Stomach smooth muscle (tissue), 2 donors: Measurements from ENCODE around the gene MED27.

Source experiments
- H3K27ac ChIP-seq: one replicate; pipeline ENCODE4 v1.7.0; 2013; ENCODE audit warnings: mild to moderate bottlenecking, low read length, inconsistent platforms
- H3K27me3 ChIP-seq, 2 donors: one replicate each; pipeline ENCODE4 v1.7.0; 2013; ENCODE audit warnings: low read length in 2 of 2; ENCODE audit not compliant: insufficient read depth in 2 of 2, control insufficient read depth in 1 of 2
- H3K36me3 ChIP-seq, 2 donors: one replicate each; pipeline ENCODE4 v1.7.0; 2013; ENCODE audit warnings: low read length in 2 of 2; ENCODE audit not compliant: control insufficient read depth in 2 of 2, insufficient read depth in 2 of 2
- H3K4me1 ChIP-seq: one replicate; pipeline ENCODE4 v1.7.0; 2013; ENCODE audit warnings: low read length; ENCODE audit not compliant: control insufficient read depth, insufficient read depth
- H3K4me3 ChIP-seq, 2 donors: one replicate each; pipeline ENCODE4 v1.7.0; 2013; ENCODE audit warnings: low read length in 2 of 2
- H3K9ac ChIP-seq, 2 donors: one replicate each; pipeline ENCODE4 v1.7.0; 2013; ENCODE audit warnings: low read length in 2 of 2, mild to moderate bottlenecking in 1 of 2
- H3K9me3 ChIP-seq, 2 donors: one replicate each; pipeline ENCODE4 v1.7.0; 2013; ENCODE audit warnings: low read length in 2 of 2; ENCODE audit not compliant: control insufficient read depth in 2 of 2
- donor health status: healthy.
- donor health status: Pancreatic carcinoma.

MED27 gene

DNA sequence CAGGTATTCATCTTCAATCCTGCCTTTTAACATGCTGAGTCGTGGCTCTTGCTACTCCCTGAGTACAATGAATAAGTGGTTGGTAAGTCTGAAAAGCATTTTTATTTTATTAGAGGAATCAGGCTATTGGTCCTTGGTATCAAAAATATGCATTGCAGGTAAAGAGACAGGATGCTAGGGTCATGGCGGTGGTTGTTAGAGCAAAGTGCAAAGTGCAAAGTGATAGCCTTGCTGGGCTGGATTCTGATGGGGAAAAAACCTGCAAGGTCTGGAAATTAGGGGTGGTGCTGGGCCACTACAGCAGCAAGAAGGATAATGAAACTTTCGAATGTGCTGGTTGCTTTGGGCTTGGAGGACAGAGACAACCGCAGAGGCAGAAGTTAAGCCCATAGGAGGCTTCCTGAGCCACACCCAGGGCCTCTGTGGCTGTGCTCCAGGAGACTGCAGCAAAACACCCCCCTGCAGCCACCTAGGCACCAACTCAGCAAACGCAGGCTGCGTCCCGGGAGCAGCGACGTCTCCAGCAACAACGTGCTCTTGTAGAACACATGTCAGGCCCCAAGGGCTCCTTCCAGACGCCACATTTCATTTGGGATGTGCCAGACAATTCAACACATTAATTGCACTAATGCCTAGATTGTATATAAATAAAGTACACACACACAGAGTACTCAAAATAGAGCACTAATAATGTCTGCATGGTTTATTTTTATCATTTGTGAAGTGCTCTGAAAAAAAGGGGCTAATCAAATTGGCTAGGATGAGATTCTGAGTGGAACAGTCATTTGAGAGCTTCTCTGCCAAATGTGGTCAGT is 190.0 kb downstream of the MED27 start:
- Histone ChIP-seq H3K27ac (no peak overlapping the region), H3K4me1 (peaks cover 14% of the 10 kb centered on the region), H3K27me3 (no peaks in the 10 kb centered on the region), H3K9me3 (no peaks in the 10 kb centered on the region), H3K9ac (no peak overlapping the region), H3K4me3 (no peak overlapping the region), H3K36me3 (peaks cover 13 to 15% of the 10 kb centered on the region in 2 donors)

DNA sequence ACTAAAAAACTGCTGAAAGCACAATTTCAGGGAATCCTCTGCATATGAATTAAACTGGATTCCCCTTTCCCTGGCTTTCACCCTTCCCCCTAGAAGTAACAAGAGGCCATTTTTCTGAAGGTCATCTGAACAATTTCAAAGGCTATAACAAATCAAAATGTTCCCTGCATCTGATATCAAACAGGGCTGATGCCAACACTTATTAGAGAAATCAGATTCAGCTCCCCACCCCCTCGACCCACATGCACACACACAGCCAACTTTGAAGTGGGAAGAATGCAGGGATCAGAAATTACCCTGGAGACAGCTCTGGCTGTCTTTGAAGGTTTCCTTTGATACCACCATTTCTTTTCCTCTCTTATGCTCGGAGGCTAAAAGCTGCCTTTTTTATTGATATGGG is 190.7 kb downstream of the MED27 start:
- H3K4me3 ChIP-seq: no peak overlapping the region
- H3K9me3 ChIP-seq: no peaks in the 10 kb centered on the region
- peaks cover 14% of the 10 kb centered on the region for H3K4me1 ChIP-seq
- H3K36me3 ChIP-seq: peaks cover 13 to 15% of the 10 kb centered on the region in 2 donors
- H3K27me3 ChIP-seq: no peaks in the 10 kb centered on the region
- no peak overlapping the region for H3K27ac ChIP-seq
- no peak overlapping the region for H3K9ac ChIP-seq

DNA sequence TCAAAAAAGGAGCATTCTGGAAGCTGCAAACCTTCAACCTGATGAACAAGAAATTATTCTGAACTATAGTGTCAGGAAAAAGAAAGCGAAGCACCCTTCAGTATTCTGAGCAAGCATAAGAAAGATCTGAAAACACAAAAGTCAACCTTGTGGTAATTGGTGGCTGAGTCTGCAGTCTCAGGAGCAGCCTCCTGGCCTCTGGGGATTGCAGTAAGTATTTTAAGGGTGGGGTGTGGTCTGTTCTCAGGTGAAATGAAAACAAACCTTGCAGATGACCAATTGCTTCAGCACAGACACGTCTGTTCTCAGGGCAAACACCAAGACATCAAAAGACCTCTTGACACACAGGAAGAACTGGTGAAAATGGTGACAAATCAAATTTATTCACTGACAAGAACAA is 192.0 kb downstream of the MED27 start:
- Histone ChIP-seq H3K9ac (no peak overlapping the region), H3K4me3 (no peak overlapping the region), H3K4me1 (peaks cover 14% of the 10 kb centered on the region), H3K27ac (no peak overlapping the region), H3K27me3 (no peaks in the 10 kb centered on the region), H3K36me3 (peaks cover 7 to 12% of the 10 kb centered on the region in 2 donors), H3K9me3 (no peaks in the 10 kb centered on the region)

DNA sequence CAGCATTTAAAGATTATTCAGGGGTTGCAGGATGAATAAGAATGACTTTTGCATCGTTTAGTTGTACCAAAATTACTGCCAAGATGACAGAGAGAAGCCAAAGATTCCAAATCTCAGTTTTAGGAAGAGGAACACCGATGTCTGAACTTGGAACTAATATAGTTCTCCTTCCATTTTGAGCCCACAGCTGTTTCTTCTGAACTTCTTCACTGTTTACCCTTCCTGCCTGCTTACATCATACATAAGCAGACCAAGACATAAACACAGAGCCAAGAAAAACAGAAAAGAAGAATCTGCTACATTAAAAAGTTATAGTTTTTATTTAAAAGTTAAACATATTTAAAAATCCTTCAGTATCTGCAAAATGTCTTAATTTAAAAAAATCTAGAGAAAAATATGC is 192.8 kb downstream of the MED27 start:
- no peak overlapping the region for H3K9ac ChIP-seq
- no peak overlapping the region for H3K4me3 ChIP-seq
- H3K9me3 ChIP-seq: no peaks in the 10 kb centered on the region
- peaks cover 5 to 7% of the 10 kb centered on the region in 2 donors for H3K36me3 ChIP-seq
- no peak overlapping the region for H3K27ac ChIP-seq
- peaks cover 14% of the 10 kb centered on the region for H3K4me1 ChIP-seq
- no peaks in the 10 kb centered on the region for H3K27me3 ChIP-seq

DNA sequence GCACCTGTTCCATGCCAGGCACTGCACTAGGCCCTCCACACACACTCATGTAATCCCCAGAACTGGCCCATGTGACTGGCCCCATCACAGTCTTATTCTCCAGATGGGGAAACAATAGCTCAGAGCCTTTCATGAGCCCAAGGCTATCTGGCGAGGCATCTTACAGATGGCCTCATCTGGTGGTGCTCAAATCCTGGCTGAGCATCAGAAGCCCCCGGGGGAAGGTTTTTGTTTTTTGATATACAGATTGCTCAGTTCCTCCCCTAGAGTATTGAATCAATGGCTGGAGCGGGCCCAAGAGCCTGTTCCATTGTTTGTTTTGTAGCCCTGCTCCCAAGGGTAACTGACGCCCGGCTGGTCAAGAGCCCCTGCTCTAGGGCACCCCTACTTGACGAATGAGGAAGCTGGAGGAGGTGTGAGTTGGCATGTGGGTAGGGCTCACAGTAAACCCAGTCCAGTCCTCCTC is 194.5 kb downstream of the MED27 start:
- H3K36me3 ChIP-seq: peaks cover 2 to 4% of the 10 kb centered on the region in 2 donors
- no peaks in the 10 kb centered on the region for H3K27me3 ChIP-seq
- no peak overlapping the region for H3K27ac ChIP-seq
- H3K4me3 ChIP-seq: no peak overlapping the region
- H3K9me3 ChIP-seq: no peaks in the 10 kb centered on the region
- H3K4me1 ChIP-seq: peaks cover 12% of the 10 kb centered on the region
- H3K9ac ChIP-seq: no peak overlapping the region

DNA sequence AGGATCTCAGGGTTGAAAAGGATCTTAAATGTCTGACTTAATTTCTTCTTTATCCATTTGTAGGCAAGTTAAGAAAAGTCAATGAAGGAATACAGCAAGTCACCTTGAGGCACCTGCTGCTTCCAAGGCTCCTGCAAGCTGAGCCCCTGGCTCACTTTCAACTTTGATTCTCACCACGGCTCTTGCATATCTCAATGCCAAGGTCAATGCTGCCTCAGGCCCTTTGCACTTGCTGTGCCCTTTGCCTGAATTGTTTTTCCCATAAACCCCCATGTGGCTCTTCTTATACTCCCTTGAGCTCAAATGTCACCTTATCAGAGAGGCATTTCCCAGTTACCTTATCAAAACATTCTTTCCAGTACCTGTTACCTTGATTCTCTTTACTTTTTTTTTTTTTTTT is 195.4 kb downstream of the MED27 start:
- Histone ChIP-seq H3K4me3 (no peak overlapping the region), H3K9ac (no peak overlapping the region), H3K9me3 (no peaks in the 10 kb centered on the region), H3K36me3 (peaks cover 4 to 5% of the 10 kb centered on the region in 2 donors), H3K27me3 (no peaks in the 10 kb centered on the region), H3K27ac (no peak overlapping the region), H3K4me1 (peaks cover 4% of the 10 kb centered on the region)

DNA sequence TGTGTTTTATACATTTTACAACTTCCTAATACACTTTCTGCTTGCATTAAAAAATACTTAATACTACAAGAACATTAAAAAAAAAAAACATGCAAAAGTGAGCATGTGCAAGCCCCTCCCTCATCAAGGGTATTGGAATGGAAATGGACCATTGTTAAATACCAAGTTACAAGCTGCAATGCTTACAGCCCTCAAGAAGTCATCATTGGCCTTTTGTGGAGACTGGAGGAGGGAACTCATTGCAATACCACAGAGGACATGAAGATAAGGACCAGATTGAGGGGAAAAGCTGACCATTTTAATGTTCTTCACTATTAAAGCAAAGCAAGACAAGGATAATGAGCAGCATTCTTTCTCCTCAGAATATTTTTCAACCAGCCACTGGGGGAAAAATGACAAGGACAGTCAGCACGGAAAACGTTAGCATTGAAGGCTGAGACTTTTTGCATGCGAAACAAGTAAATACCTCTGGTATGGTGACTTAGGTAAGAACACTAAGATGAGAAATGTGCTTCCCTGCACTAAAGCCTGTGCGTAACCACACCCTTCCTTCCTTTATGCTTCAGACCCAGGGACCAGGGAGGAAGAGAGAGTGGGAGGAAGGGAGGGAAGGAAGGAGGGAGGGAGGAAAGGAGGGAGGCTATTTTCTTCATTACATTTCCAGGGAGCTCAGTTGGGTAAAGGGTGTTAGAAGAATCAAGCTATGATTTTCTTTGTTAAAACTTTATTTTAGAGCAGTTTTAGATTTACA is 198.7 kb downstream of the MED27 start:
- no peak overlapping the region for H3K27ac ChIP-seq
- no peak overlapping the region for H3K4me3 ChIP-seq
- no peak overlapping the region for H3K9ac ChIP-seq
- H3K36me3 ChIP-seq: peaks cover 3% of the 10 kb centered on the region in 2 donors
- H3K27me3 ChIP-seq: no peaks in the 10 kb centered on the region
- H3K9me3 ChIP-seq: no peaks in the 10 kb centered on the region
- H3K4me1 ChIP-seq: no peaks in the 10 kb centered on the region

DNA sequence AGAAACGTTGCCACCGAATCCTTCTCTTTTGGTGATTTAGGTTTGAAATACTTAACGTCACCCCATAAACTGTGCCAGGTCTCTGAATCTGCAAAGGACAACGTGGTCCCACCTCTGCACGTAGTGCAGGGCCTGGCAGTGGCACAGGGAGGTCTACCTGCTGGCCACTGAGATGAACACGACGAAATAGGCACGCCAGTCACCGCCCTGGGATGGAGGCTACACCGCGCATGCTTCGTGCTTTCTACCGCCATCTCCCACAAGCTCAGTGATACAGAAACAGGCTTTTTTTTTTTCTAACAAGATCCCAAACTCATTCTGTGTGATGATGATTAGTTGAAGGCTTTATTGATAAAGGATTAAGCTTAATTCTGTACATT is 199.8 kb downstream of the MED27 start:
- peaks cover 0 to 3% of the 10 kb centered on the region in 2 donors for H3K36me3 ChIP-seq

DNA sequence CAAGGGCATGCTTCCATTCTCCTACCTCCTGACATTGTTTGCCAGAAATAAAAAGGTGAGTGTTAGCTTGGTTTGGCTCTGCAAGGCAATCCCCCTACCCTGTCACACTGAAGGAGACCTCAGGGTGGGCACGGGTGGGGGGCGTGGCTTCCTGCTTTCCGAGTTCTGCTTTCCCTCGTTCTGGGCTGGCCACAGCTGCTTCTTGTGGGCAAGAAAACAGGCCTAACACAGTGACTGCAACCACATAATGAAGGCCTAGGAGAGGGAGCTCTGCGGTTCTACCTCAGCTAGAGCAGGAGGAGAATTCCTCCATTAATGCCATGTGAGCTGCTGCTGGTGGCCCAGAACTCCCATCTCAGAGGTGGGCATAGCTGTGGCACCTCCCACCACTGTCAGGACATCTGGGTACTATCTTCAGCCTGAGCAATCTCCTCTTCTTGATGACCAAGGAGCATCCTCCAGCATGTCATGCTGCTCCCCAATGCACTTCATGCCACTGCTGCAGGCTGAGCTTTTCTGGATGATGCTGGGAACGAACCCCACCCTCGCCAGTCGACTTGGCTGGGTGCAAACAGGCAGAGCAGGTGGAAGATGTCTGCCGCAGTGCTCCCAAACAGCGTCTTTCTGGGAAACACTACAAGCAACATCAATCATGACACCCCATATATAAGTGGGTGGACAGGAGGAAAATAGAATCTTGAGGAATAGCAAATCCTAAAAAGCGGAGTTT is 200.3 kb downstream of the MED27 start:
- H3K36me3 ChIP-seq: peaks cover 0 to 3% of the 10 kb centered on the region in 2 donors
- no peaks in the 10 kb centered on the region for H3K9me3 ChIP-seq
- no peaks in the 10 kb centered on the region for H3K4me1 ChIP-seq
- no peak overlapping the region for H3K9ac ChIP-seq
- no peak overlapping the region for H3K4me3 ChIP-seq
- H3K27ac ChIP-seq: no peak overlapping the region
- H3K27me3 ChIP-seq: no peaks in the 10 kb centered on the region

More for the DNA sequence above, 199.8 kb downstream of the MED27 start:
- H3K4me3 ChIP-seq: no peak overlapping the region
- H3K27ac ChIP-seq: no peak overlapping the region
- no peaks in the 10 kb centered on the region for H3K4me1 ChIP-seq
- no peaks in the 10 kb centered on the region for H3K27me3 ChIP-seq
- H3K9ac ChIP-seq: no peak overlapping the region
- no peaks in the 10 kb centered on the region for H3K9me3 ChIP-seq

DNA sequence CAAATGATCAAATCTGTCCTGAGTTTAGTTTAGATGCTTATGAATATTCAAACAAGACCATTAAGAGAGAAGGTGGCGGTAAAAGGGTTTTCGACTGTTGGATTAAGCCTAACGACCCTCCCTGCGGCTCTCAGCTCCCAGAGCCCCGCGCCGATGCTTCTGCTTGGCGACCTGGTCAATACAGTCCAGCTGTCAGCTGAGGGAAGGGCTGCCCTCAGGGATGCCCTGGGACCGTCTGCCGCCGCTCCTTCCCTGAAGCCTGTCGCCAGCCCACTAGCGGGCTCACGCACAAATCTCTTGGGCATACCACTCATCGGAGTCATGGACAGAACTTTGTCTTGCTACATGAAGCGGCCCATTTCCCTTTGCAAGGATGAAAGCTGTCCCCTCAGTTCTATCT is 203.2 kb downstream of the MED27 start:
- peaks cover 0 to 7% of the 10 kb centered on the region in 2 donors for H3K36me3 ChIP-seq

More for the DNA sequence above, 203.2 kb downstream of the MED27 start:
- no peak overlapping the region for H3K27ac ChIP-seq
- H3K9me3 ChIP-seq: no peaks in the 10 kb centered on the region
- no peak overlapping the region for H3K4me3 ChIP-seq
- H3K9ac ChIP-seq: no peak overlapping the region
- no peaks in the 10 kb centered on the region for H3K4me1 ChIP-seq
- no peaks in the 10 kb centered on the region for H3K27me3 ChIP-seq
